ENCODE results near the gene KLHL29. TPM values are rescaled to one million over a fixed set of nuclear protein-coding genes. Genes with fewer than 3 reads are reported as not detected.

KLHL29 gene
- total RNA-seq, 1 donor from 2014 or later: 5.5 TPM

GRCh38 chr2:23521060-23521459, 136.1 kb downstream of the KLHL29 start:
- Mint-ChIP-seq H3K36me3 (ENCODE audit: low read depth, unreplicated experiment) (peaks cover 6% of the 10 kb centered on the region), H3K27me3 (ENCODE audit: low read depth, unreplicated experiment) (peaks cover 88% of the 10 kb centered on the region), H3K9me3 (ENCODE audit: unreplicated experiment) (peaks cover 4% of the 10 kb centered on the region), H3K4me1 (ENCODE audit: low read depth, unreplicated experiment) (peaks cover 15% of the 10 kb centered on the region), H3K4me3 (ENCODE audit: unreplicated experiment) (no peak overlapping the region), H3K27ac (ENCODE audit: unreplicated experiment) (no peak overlapping the region)
- Histone ChIP-seq H2AFZ (ENCODE audit: low read depth, low read length) (no peak overlapping the region), H3K79me2 (ENCODE audit: insufficient read depth, low read length) (no peaks in the 10 kb centered on the region), H4K20me1 (ENCODE audit: insufficient read depth, low read length) (no peaks in the 10 kb centered on the region), H3K27ac (ENCODE audit: low read depth, low read length) (no peak overlapping the region), H3K4me3 (ENCODE audit: insufficient read depth, low read depth, low read length) (no peak overlapping the region), H3K9me3 (ENCODE audit: insufficient read depth, low read depth, low read length) (no peaks in the 10 kb centered on the region), H3K4me2 (ENCODE audit: low read length) (no peak overlapping the region), H3K36me3 (ENCODE audit: insufficient read depth, low read length) (no peaks in the 10 kb centered on the region), H3K9ac (ENCODE audit: low read length) (no peak overlapping the region), H3K27me3 (ENCODE audit: insufficient read depth, low read length) (no peaks in the 10 kb centered on the region), H3K4me1 (ENCODE audit: insufficient read depth, low read length) (peaks cover 7% of the 10 kb centered on the region)
- no peak for FAIRE-seq
- TF ChIP-seq CTCF (IDR thresholded peaks at IDR 0.05; ENCODE audit: insufficient read depth, low read depth, low read length): no peak
- no peak for TF ChIP-seq EZH2 (IDR thresholded peaks at IDR 0.05; ENCODE audit: insufficient read depth, low read length)
- DNase-seq (ENCODE audit: low read depth): no peak

GRCh38 chr2:23522726-23523372, 137.9 kb downstream of the KLHL29 start:
- Histone ChIP-seq H4K20me1 (ENCODE audit: insufficient read depth, low read length) (no peaks in the 10 kb centered on the region), H3K4me2 (ENCODE audit: low read length) (no peak overlapping the region), H3K4me3 (ENCODE audit: insufficient read depth, low read depth, low read length) (no peak overlapping the region), H3K36me3 (ENCODE audit: insufficient read depth, low read length) (no peaks in the 10 kb centered on the region), H3K79me2 (ENCODE audit: insufficient read depth, low read length) (no peaks in the 10 kb centered on the region), H3K9ac (ENCODE audit: low read length) (no peak overlapping the region), H3K27me3 (ENCODE audit: insufficient read depth, low read length) (no peaks in the 10 kb centered on the region), H3K9me3 (ENCODE audit: insufficient read depth, low read depth, low read length) (no peaks in the 10 kb centered on the region), H2AFZ (ENCODE audit: low read depth, low read length) (no peak overlapping the region), H3K27ac (ENCODE audit: low read depth, low read length) (no peak overlapping the region), H3K4me1 (ENCODE audit: insufficient read depth, low read length) (peaks cover 7% of the 10 kb centered on the region)
- no peak for FAIRE-seq
- H3K9me3 Mint-ChIP-seq (ENCODE audit: unreplicated experiment): no peaks in the 10 kb centered on the region
- no peak overlapping the region for H3K4me3 Mint-ChIP-seq (ENCODE audit: unreplicated experiment)
- TF ChIP-seq EZH2 (IDR thresholded peaks at IDR 0.05; ENCODE audit: insufficient read depth, low read length): no peak
- TF ChIP-seq CTCF (IDR thresholded peaks at IDR 0.05; ENCODE audit: insufficient read depth, low read depth, low read length): no peak
- peaks cover 82% of the 10 kb centered on the region for H3K27me3 Mint-ChIP-seq (ENCODE audit: low read depth, unreplicated experiment)
- no peak overlapping the region for H3K27ac Mint-ChIP-seq (ENCODE audit: unreplicated experiment)
- peaks cover 15% of the 10 kb centered on the region for H3K4me1 Mint-ChIP-seq (ENCODE audit: low read depth, unreplicated experiment)
- no peak for DNase-seq (ENCODE audit: low read depth)
- peaks cover 6% of the 10 kb centered on the region for H3K36me3 Mint-ChIP-seq (ENCODE audit: low read depth, unreplicated experiment)
